EH (cell line): ENCODE results near the gene MIOX.
"Not testable (repeated sequence)": the region's sequence is repeated elsewhere in the genome, so short reads cannot be mapped to it uniquely, and the experiment has no call there.

Experiments
- DNase-seq: peaks from one replicate; pipeline ENCODE4 v3.0.0-alpha.2; 2015; ENCODE audit warnings: low read depth

Gene MIOX

DNA sequence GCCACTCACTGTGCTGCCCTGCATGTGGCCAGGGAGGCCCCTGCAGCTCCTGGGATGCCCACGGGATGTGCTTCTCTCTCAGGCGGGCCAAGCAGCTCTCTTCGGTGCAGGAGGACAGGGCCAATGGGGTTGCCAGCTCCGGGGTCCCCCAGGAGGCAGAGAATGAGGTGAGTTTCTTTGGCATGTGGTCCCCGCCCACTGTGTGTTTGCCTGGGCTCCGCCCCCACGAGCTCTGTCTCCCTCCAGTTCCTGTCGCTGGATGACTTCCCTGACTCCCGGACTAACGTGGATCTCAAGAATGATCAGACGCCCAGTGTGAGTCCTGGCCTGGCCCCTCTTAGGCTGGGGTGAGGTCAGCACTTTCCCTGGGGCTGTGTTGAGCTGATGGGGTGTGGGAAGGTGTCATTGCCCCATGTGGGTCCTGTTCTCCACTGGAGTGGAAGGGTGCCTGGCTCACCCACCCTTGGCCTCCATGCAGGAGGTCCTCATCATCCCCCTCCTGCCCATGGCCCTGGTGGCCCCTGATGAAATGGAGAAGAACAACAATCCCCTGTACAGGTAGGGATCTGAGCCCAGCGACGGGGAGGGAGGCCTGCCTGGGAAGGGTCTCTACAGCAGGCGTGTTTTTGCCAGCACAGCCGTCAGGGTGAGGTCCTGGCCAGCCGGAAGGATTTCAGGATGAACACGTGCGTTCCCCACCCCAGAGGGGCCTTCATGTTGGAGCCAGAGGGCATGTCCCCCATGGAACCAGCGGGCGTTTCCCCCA, 31.0 kb downstream of the MIOX start:
- DNase-seq: no peak

DNA sequence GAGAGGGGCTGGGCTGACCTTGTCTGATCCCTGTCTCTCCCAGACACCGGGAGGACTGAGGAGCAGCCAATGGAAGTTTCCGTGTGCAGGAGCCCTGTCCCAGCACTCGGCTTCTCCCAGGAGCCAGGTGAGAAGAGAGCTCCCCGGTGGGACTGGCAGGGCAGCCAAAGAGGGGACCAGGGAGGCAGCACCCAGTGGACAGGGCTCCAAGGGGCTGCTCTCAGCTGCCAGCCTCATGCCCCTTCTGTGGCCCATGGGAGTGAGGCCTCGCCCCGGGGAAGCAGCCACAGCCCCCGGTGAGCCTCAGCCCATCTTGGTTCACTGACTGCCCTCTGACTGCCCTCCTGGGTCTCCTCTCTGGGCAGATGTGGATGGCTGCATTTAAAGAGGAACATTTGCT, 31.9 kb downstream of the MIOX start:
- no peak for DNase-seq

DNA sequence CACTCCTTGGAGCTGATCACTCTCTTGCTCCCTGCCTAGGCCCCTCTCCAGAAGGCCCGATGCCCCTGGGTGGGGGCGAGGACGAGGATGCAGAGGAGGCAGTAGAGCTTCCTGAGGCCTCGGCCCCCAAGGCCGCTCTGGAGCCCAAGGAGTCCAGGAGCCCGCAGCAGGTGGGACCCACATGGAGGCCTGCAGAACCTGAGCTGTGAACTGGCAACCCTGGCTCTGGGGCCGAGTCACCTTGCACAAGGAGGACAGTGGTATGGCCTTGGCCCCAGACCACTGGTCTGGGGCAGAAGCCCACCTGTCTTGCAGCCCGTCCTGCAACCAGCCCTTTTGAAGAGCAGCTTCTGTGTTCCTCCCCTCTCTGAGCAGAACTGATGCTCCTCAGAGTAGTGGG, 32.5 kb downstream of the MIOX start:
- DNase-seq: no peak

DNA sequence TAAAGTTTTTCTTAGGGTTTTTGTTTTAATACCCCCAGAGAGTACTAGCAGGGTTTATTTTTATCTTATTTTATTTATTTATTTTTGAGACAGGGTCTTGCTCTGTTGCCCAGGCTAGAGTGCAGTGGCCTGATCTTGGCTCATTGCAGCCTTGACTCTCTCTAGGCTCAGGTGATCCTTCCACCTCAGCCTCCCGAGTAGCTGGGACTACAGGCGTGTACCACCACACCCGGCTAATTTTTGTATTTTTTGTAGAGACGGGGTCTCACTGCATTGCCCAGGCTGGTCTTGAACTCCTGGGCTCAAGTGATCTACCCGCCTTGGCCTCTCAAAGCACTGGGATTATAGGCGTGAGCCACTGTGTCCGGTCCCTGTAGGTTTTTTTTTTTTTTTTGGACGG, 33.5 kb downstream of the MIOX start:
- DNase-seq: not testable (repeated sequence)

DNA sequence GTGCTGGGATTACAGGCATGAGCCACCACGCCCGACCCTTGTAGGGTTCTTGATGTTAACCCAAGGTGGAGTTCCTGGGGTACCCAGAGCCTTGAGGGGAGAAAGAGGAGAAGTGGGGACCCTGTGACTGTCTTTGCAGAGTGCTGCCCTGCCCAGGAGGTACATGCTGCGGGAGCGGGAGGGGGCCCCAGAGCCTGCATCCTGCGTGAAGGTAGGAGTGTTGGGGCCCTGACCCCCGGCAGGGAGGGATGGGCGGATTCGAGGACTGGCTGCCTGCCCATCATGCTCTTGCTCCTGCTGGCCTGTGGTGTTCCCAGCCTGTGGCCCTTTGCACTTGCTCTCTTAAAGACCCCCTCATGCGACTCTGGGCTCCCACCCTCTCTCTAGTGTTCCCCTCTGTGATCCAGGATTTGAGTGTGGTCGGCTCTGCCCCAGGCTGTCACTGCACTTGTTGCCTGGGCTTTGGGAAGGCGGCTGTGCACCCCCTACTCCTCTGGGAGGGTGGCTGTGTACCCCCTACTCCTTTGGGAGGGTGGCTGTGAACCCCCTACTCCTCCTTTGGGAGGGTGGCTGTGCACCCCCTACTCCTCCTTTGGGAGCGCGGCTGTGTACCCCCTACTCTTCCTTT, 34.3 kb downstream of the MIOX start:
- no peak for DNase-seq

DNA sequence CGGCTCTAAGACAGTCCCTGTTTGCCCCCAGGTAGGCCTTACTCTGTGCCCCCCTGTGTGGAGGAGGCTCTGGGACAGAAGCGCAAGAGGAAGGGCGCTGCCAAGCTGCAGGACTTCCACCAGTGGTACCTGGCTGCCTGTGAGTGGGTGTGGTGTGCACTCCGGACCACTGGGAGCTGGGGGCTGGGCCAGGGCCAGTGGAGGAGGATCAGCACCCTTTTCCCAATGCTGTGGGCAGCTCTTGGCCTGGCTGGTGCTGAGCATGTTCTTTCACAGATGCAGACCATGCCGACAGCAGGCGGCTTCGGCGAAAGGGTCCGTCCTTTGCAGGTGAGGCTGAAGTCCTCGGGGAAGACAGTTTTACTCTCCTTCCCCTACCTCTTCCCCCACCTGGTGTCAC, 35.1 kb downstream of the MIOX start:
- DNase-seq: no peak

DNA sequence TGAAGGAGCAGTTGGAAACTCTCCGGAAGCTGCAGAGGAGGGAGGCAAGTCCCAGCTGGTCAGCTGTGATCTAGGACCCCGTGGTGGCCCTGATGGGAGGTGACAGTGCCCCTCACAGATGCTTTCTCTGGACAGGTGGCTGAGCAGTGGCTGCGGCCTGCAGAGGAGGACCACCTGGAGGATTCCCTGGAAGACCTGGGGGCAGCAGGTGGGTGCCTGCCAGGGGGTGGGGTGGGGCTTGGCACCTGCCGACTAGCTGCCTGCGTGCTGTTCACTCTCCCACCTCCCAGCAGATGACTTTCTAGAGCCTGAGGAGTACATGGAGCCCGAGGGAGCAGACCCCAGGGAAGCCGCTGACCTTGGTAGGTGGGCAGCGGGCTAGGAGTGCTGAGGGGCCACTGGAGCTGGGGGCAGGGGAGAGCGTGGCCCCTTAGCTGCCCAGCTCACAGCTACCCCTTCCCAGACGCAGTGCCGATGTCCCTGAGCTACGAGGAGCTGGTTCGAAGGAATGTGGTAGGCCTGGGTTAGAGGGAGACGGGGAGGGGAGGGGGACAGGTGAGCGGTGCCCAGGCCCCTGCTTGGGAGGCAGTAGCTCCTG, 35.6 kb downstream of the MIOX start:
- DNase-seq: no peak

DNA sequence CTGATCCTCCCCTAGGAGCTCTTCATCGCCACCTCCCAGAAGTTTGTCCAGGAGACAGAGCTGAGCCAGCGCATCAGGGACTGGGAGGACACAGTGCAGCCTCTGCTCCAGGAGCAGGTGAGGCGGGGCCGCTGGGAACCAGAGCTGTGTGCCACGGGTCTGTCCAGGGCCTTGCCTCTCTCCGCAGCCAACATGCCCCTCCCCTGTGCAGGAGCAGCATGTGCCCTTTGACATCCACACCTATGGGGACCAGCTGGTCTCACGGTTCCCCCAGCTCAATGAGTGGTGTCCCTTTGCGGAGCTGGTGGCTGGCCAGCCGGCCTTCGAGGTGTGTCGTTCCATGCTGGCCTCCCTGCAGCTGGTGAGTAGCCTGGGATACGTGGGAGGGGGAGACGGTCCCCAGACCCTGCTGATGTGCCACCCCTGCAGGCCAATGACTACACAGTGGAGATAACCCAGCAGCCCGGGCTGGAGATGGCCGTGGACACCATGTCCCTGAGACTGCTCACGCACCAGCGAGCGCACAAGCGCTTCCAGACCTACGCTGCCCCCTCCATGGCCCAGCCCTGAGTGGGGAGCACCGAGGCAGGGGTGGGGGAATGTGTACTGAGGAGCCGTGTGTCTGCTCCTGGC, 36.3 kb downstream of the MIOX start:
- DNase-seq: no peak

DNA sequence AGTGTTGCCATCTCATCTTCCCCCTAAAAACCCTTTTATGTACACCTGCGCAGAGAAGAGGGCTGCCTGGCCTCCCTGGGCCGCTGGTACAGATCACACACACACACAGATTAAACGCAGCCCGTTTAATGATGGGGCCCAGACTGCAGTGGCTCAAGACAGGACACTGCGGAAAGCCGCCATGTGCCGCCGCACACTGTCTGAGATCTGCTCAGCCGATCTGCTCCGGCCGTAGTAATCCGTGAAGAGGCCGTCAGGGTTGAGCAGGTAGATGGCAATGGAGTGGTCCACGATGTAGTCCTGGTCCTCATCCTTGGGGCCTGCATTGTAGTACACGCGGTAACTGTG, 36.8 kb downstream of the MIOX start:
- no peak for DNase-seq

DNA sequence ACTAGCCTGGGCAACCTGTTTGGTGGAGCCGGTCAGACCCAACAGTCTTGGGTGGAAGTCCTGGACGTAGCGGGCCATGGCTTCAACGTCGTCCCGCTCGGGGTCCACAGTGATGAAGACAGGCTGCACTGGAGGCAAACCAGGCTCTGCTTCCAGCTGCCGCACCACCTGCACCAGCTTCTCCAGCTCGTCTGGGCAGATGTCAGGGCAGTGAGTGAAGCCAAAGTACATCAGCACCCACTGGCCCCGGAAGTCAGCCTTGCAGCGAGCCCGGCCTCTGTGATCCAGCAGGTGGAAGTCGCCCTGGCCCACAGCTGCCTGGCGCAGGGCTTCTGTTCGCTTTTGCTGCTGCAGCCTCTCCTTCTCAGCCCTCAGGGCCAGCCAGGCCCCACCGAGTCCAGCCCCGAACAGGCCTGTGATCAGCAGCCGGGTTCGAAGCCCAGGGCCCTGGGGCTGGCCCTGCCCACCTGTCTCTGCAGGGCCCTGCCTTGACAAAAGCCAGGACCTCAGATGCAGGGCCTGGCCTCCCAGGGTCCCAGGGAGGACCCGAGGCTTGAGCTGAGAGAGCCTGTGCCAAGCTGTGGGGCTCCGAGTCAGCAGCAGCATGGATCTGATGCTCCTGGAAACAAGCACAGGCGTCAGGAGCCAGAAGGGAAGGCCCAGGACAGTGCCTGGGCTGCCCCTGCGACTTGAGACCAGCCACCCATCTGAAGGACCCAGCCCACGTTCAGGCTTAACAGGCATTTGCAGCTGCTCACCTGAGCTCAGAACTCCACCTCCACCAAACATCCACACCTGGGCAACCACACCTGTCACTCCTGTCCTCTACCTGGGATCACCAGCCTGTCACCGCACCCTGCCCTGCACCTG, 37.4 kb downstream of the MIOX start:
- DNase-seq: no peak

DNA sequence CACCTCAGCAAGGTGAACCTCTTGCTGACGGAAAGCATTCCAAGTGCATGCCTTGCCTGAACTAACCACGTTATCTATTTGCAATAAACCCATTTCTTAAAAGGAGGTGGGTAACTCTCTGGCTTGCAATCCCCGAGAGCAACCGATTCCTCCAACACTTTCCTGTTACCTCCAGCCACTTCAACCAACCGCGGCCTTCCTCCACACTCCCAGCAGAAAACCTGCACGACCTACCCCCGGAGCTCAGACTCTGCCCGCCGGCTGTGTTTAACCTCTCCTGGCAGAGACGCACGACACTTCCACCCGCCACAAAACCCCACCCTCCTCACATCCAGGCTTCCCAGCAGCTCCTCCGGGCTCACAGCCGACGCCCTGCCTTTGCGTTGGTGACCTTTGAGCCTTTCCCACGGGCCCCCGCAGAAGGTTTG, 38.0 kb downstream of the MIOX start:
- DNase-seq: no peak

DNA sequence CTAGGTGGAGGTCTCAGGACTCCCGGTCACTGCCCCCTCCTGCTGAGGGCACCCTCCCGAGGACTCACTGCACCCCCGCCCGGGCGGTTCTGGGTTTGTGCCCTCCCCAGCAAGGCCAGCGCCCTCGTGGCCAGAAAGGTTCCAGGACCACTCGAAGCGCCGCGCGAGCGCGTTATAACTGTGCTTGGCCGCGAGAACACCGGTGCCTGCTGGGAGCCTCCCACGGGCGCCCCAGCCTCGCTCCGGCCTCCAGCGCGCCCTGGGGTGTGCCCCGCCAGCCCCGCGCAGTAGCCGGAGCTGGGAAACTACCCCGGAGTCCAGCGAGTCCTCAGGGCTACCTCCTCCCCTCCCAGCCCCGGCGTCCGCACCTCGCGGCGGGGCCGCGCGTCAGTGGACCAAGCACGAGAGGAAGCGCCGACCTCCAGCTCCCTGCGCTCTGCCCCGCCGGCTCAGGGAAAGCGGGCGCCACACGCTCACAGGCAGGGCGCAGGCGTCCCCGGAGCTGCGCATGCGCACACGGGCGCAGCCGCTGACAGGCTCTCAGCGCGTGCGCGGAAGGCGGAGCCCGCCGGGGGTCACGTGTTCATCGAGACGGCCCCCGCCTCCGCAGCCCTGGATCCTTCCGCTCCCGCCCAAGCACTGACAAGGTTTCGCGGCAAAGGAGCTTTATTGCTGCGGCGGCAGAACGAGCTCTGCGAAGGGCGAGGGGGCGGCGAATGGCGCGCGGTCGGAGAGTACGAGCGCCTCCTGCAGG, 38.6 kb downstream of the MIOX start, which contains the start of gene SCO2:
TSS of gene SCO2 (minus strand) at position 495 of the 754 bp plus-strand sequence. CDS start 1,187 bp downstream, outside the sequence.
- DNase-seq: peak; percentile 96

DNA sequence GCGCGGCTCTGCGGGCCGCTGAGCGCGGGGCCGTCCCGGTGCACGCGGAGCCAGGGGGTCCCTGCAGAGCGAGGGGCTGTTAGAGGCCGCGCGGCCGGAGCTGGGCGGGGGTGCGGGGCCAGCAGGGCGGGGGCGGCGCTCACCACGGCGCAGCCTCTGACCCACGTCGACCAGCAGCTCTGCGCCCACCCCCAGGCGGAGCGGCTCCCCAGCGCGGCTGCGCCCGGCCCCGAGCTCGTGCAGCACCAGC, 39.1 kb downstream of the MIOX start:
- DNase-seq: no peak

DNA sequence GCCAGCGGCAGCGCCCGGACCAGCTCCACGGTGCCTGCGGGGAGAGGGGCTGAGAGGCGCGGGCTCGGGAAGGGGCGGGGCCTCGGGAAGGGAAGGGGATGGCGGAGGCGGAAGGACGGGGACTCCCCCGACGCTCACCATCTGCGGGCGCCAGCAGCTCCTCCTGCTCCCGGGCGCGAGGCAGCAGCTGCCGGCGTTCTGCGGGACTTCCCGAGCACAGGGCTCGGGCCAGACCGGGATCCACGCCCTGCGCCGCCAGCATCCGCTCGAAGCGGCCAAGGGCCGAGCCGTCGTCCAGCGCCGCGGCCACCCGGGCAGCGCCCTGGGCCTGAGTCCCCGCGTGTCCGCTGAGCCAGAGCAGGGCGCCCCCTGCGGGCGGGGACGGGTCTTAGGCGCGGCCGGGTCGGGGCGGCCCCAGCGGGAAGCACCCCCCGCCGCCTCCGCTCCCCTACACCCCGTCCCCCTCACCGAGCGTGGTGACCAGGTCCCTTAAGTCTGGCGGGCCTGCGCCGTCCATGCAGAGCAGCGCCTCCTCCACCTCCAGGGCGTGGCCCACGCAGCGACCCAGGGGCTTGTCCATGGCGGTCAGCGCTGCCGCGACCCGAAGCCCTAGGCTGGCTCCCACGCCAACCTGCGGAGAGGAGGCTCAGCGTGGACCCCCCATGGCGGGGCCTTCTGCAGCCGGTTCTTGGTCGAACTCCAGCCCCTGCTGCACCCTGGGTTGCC, 39.6 kb downstream of the MIOX start:
- peak; percentile 80 for DNase-seq

DNA sequence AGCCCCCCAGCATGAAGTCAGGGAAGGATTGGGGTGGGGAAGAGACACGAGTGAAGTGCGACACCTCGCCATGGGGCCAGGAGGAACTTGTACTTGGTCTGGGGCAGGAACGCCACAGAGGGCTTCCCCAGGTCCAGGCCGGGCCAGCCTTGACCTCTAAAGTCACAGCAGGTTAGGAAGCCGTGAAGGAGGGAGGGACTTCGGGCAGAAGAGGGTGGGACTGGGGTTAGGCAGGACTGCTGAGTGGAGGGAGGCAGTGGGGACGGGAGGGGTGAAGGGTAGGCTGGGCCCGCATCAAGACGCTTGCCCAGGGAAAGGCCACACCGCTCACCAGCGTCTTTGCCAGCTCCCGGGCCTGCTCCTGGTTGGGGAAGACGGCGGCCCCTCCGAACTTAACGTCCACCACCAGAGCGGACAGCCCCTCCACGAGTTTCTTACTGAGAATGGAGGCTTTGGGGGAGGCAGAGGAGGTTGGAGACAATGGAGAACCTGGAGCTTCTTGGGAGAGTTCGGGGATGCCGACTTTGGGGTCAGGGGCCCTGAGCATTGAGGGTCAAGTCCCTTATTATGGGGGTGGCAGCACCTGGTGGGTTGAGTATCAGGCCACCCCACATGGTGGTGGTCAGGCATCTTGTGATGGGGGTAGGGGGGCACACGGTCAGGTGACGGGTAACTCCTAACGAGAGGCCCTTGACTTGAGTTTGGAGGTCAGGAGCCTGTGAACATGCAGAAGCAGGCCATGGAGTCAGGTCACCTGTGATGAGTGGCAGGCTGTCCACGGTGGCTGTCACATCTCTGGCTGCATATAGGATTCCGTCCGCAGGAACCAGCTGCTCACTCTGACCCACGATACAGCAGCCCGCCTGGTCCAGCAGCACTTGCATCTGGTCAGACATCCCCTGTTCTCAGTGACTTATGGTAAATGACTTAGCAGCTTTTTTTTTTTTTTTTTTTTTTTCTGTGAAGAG, 40.5 kb downstream of the MIOX start:
- DNase-seq: peak; percentile 38

DNA sequence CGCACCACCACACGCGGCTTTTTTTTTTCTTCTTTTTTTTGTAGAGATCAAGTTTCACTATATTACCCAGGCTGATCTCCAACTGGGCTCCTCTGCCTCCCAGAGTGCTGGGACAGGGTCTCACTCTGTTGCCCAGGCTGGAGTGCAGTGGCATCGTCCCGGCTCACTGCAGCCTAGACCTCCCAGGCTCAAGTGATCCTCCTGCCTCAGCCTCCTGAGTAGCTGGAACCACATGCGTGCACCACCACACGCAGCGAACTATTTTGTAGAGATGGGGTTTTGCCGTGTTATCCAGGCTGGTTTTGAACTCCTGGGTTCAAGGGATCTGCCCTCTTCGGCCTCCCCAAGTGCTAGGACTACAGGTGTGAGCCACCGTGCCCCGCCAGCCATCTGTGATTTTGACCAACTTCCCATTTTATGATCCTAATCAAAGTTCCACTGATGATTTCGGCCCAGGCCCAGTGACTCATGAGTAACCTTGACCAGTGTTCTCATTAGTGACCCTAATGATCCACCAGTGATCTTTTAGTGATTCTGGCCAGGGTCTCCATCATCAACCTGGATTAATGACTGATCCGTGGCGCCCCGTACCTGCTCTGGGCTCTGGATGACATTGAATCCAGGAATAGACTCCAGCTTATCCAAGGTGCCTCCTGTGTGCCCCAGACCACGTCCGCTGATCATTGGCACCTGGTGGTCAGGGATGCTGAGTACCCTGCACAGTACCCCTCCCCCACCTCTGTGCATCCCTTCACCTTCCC, 41.4 kb downstream of the MIOX start:
- DNase-seq: no peak

DNA sequence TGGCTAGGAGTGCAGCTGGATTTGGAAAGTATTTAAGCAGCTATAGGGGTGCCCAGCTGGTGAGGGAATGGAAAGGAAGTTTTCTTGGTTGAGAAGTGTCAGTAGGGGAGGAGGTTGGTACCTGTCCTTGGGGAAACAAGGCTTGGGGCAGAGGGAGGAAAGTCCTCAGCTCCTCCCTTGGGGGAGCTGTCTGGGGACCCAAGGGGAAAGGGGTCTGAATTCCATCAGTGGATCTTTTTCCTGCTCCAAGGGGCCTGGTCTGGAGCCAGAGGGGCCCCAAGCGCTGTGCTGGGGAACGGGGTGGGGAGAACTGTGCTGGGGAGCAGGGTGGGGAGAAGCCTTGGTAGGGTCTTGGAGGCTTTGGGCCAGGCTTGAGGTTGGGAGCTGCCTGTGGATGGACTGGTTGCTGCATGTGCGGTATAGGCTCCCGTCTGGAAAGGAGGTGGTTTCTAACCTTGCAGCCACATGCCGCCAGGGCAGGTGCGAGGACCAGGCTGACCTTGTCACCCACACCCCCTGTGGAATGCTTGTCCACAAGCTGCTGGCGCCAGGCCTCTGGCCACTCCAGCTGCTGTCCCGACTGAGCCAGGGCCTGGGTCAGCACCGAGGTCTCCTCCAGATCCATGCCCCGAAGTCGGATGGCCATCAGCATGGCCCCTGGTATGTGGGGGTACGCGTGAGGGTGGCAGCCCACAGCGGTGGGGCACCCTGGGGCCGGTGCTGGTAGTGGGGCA, 42.2 kb downstream of the MIOX start:
- no peak for DNase-seq

DNA sequence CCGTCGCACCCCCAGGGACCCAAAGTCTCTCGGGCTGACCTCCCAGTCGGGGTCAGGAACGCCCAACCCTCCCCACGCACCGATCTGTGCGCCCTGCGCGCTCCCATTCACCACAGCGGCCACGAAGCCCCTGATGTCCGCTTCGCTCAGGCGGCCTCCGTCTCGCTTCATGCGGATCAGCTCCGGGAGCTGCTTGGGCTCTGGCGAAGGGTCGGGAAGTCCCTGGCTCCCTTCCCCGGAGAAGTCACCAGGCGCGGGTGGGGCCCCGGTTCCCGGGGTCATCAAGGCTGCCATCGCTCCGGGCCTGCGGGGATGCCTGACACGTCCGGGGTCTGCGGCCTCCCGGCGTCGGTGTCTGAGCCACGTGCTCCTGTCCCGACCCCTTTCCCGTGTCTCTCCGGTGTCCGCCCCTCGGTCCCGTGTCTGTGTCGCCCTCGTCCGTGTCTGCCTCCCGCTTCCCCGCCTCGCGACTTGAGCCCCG, 42.8 kb downstream of the MIOX start:
- no peak for DNase-seq
